Lower lobe of right lung (tissue), 2 donors: ENCODE data around the gene GNRHR. TPM values are rescaled to one million over a fixed set of nuclear protein-coding genes. Genes with fewer than 3 reads are reported as not detected.
"Not testable (repeated sequence)": the region's sequence is repeated elsewhere in the genome, so short reads cannot be mapped to it uniquely, and the experiment has no call there.

ENCODE experiments used
- ATAC-seq, 2 donors: fragments of 200-7000 bp; cut with Tn5 transposase; one replicate each; pipeline ENCODE4 v1.9.1; 2020 to 2022; ENCODE audit warnings: mild to moderate bottlenecking in 2 of 2, moderate library complexity in 2 of 2
- DNase-seq: peaks from one replicate; pipeline ENCODE4 v3.0.0-alpha.2; 2020
- H3K27ac ChIP-seq: fragments of 200-600 bp; one replicate; pipeline ENCODE4 v1.8.0; 2022
- H3K27me3 ChIP-seq: fragments of 200-600 bp; one replicate; pipeline ENCODE4 v1.8.0; 2022; ENCODE audit warnings: low read depth
- H3K36me3 ChIP-seq: fragments of 200-600 bp; one replicate; pipeline ENCODE4 v1.8.0; 2022; ENCODE audit warnings: mild to moderate bottlenecking
- H3K4me1 ChIP-seq: fragments of 200-600 bp; one replicate; pipeline ENCODE4 v1.8.0; 2022
- H3K4me3 ChIP-seq: fragments of 200-600 bp; one replicate; pipeline ENCODE4 v1.8.0; 2022; ENCODE audit warnings: mild to moderate bottlenecking
- H3K9me3 ChIP-seq: fragments of 200-600 bp; one replicate; pipeline ENCODE4 v1.8.0; 2022
- intact Hi-C: fragments of 100-400 bp; cut with DNase I; formaldehyde crosslinking; loops from one replicate; pipeline ENCODE4 v1.11.0; 2022
- total RNA-seq: library from RNA; stranded (reverse); fragmentation: NEBNext Ultra II Directional; extraction: Animal tissue kit (Norgen Biotek cat#: 25700); gene quantifications from one replicate; pipeline ENCODE4 v1.2.1, GENCODE V29; 2021
- TF ChIP-seq, protein P1 (sequence below): fragments of 200-600 bp; IDR thresholded peaks from one replicate; pipeline ENCODE4 v1.8.0; 2022; ENCODE audit warnings: antibody characterized with exemption, mild to moderate bottlenecking
- donor health status: DM: no; HTN: yes; CAD: no; lungs with severe emphysema.

GNRHR gene
- total RNA-seq, 1 donor from 2014 or later = not detected

GRCh38 chr4:67714248-67714583 lies 40.0 kb downstream of the GNRHR start:
- DNase-seq (no peak), ATAC-seq (no peak)
- intact Hi-C loops = no loop called here
- Histone ChIP-seq H3K27ac (no peak overlapping the region), H3K27me3 (no peaks in the 10 kb centered on the region), H3K9me3 (no peaks in the 10 kb centered on the region), H3K4me3 (no peak overlapping the region), H3K36me3 (no peaks in the 10 kb centered on the region), H3K4me1 (no peaks in the 10 kb centered on the region)
- TF ChIP-seq, protein P1, sequence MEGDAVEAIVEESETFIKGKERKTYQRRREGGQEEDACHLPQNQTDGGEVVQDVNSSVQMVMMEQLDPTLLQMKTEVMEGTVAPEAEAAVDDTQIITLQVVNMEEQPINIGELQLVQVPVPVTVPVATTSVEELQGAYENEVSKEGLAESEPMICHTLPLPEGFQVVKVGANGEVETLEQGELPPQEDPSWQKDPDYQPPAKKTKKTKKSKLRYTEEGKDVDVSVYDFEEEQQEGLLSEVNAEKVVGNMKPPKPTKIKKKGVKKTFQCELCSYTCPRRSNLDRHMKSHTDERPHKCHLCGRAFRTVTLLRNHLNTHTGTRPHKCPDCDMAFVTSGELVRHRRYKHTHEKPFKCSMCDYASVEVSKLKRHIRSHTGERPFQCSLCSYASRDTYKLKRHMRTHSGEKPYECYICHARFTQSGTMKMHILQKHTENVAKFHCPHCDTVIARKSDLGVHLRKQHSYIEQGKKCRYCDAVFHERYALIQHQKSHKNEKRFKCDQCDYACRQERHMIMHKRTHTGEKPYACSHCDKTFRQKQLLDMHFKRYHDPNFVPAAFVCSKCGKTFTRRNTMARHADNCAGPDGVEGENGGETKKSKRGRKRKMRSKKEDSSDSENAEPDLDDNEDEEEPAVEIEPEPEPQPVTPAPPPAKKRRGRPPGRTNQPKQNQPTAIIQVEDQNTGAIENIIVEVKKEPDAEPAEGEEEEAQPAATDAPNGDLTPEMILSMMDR = no peak

GRCh38 chr4:67713529-67714247 lies 40.5 kb downstream of the GNRHR start:
- ATAC-seq (peak in 1 of 2 donors; percentile 43), DNase-seq (no peak)
- no peak overlapping the region for H3K4me3 ChIP-seq
- H3K4me1 ChIP-seq = no peaks in the 10 kb centered on the region
- TF ChIP-seq, protein P1 = no peak
- no peaks in the 10 kb centered on the region for H3K27me3 ChIP-seq
- intact Hi-C loops = no loop called here
- H3K9me3 ChIP-seq = no peaks in the 10 kb centered on the region
- H3K36me3 ChIP-seq = no peaks in the 10 kb centered on the region
- H3K27ac ChIP-seq = no peak overlapping the region

- no peak for ATAC-seq
- H3K36me3 ChIP-seq = no peaks in the 10 kb centered on the region
- no peaks in the 10 kb centered on the region for H3K27me3 ChIP-seq
- H3K4me3 ChIP-seq = no peak overlapping the region
- TF ChIP-seq, protein P1 = no peak
- no peak overlapping the region for H3K27ac ChIP-seq
- no peaks in the 10 kb centered on the region for H3K4me1 ChIP-seq
- H3K9me3 ChIP-seq = no peaks in the 10 kb centered on the region
- no peak for DNase-seq
- intact Hi-C loops = no loop called here
Observed at GRCh38 chr4:67712650-67713528, 41.3 kb downstream of the GNRHR start.

GRCh38 chr4:67712000-67712625 lies 42.1 kb downstream of the GNRHR start:
- DNase-seq = no peak
- intact Hi-C loops = no loop called here
- no peak overlapping the region for H3K27ac ChIP-seq
- ATAC-seq = no peak
- H3K4me3 ChIP-seq = no peak overlapping the region
- no peaks in the 10 kb centered on the region for H3K36me3 ChIP-seq
- TF ChIP-seq, protein P1 = no peak
- H3K4me1 ChIP-seq = no peaks in the 10 kb centered on the region
- no peaks in the 10 kb centered on the region for H3K9me3 ChIP-seq
- H3K27me3 ChIP-seq = no peaks in the 10 kb centered on the region

DNA sequence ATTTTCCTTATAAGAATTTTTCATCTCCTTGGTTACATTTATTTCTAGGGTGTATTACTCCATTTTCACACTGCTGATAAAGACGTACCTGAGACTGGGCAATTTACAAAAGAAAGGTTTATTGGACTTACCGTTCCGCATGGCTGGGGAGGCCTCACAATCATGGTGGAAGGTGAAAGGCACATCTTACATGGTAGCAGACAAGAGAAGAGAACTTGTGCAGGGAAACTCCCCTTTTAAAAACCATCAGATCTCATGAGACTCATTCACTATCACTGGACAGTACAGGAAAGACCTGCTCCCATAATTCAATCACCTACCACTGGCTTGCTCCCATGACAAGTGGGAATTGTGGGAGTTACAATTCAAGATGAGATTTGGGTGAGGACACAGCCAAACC lies 47.5 kb downstream of the GNRHR start:
- intact Hi-C loops, ATAC-seq, DNase-seq, H3K27me3 ChIP-seq, H3K27ac ChIP-seq, H3K4me3 ChIP-seq, H3K36me3 ChIP-seq, H3K4me1 ChIP-seq, H3K9me3 ChIP-seq: not testable (repeated sequence)
